Astrocyte (in vitro differentiated cells and primary cell): Measurements from ENCODE around the gene ARL15. TPM values are rescaled to one million over a fixed set of nuclear protein-coding genes. Genes with fewer than 3 reads are reported as not detected.

Experiments used
- DNase-seq: peaks from one replicate; pipeline ENCODE4 v3.0.0-alpha.2; 2010; ENCODE audit warnings: low read depth
- FAIRE-seq: peaks from 2 replicates; lab custom pipeline; 2011; peaks lifted over from hg19 to GRCh38; lab: Jason Lieb, UNC
- H2AFZ ChIP-seq: 2 replicates; pipeline ENCODE4 v1.6.0; 2012; ENCODE audit warnings: low read depth, low read length, inconsistent platforms
- H3K27ac ChIP-seq: 2 replicates; pipeline ENCODE4 v1.5.1; 2011; ENCODE audit warnings: low read depth, low read length, inconsistent platforms
- H3K27me3 ChIP-seq: 2 replicates; pipeline ENCODE4 v1.6.0; 2011; ENCODE audit warnings: low read length, inconsistent platforms; ENCODE audit not compliant: insufficient read depth
- H3K36me3 ChIP-seq: 2 replicates; pipeline ENCODE4 v1.5.1; 2011; ENCODE audit warnings: low read length, inconsistent platforms; ENCODE audit not compliant: insufficient read depth
- H3K4me1 ChIP-seq: 2 replicates; pipeline ENCODE4 v1.5.1; 2011; ENCODE audit warnings: low read length, inconsistent platforms; ENCODE audit not compliant: insufficient read depth
- H3K4me2 ChIP-seq: 2 replicates; pipeline ENCODE4 v1.6.0; 2012; ENCODE audit warnings: low read length, inconsistent platforms
- H3K4me3 ChIP-seq: 2 replicates; pipeline ENCODE4 v1.5.1; 2011; ENCODE audit warnings: low read depth, mild to moderate bottlenecking, low read length, inconsistent platforms; ENCODE audit not compliant: insufficient read depth
- H3K79me2 ChIP-seq: 2 replicates; pipeline ENCODE4 v1.6.0; 2012; ENCODE audit warnings: mild to moderate bottlenecking, low read length, inconsistent platforms; ENCODE audit not compliant: insufficient read depth
- H3K9ac ChIP-seq: 2 replicates; pipeline ENCODE4 v1.6.0; 2012; ENCODE audit warnings: mild to moderate bottlenecking, low read length, inconsistent platforms
- H3K9me3 ChIP-seq: 2 replicates; pipeline ENCODE4 v1.5.1; 2012; ENCODE audit warnings: low read depth, mild to moderate bottlenecking, low read length, inconsistent platforms; ENCODE audit not compliant: insufficient read depth
- H4K20me1 ChIP-seq: 2 replicates; pipeline ENCODE4 v1.6.0; 2012; ENCODE audit warnings: low read length, inconsistent platforms; ENCODE audit not compliant: insufficient read depth
- H3K27ac Mint-ChIP-seq: one replicate; pipeline ENCODE4 v1.8.0; 2021; ENCODE audit warnings: mild to moderate bottlenecking, mixed read lengths; ENCODE audit not compliant: unreplicated experiment
- H3K27me3 Mint-ChIP-seq: one replicate; pipeline ENCODE4 v1.8.0; 2021; ENCODE audit warnings: low read depth, mixed read lengths; ENCODE audit not compliant: unreplicated experiment
- H3K36me3 Mint-ChIP-seq: one replicate; pipeline ENCODE4 v1.8.0; 2021; ENCODE audit warnings: low read depth, mixed read lengths; ENCODE audit not compliant: unreplicated experiment
- H3K4me1 Mint-ChIP-seq: one replicate; pipeline ENCODE4 v1.8.0; 2021; ENCODE audit warnings: low read depth, mixed read lengths; ENCODE audit not compliant: unreplicated experiment
- H3K4me3 Mint-ChIP-seq: one replicate; pipeline ENCODE4 v1.8.0; 2021; ENCODE audit warnings: mild to moderate bottlenecking, moderate library complexity, mixed read lengths; ENCODE audit not compliant: unreplicated experiment
- H3K9me3 Mint-ChIP-seq: one replicate; pipeline ENCODE4 v1.8.0; 2021; ENCODE audit warnings: mild to moderate bottlenecking, mixed read lengths; ENCODE audit not compliant: unreplicated experiment
- CTCF ChIP-seq: IDR thresholded peaks from 2 replicates; pipeline ENCODE4 v1.5.1; 2011; ENCODE audit warnings: low read depth, mild to moderate bottlenecking, inconsistent platforms, low read length, moderate library complexity; ENCODE audit not compliant: insufficient read depth
- EZH2 ChIP-seq: IDR thresholded peaks from 2 replicates; pipeline ENCODE4 v1.6.1; 2012; ENCODE audit warnings: mild to moderate bottlenecking, low read length, inconsistent platforms; ENCODE audit not compliant: insufficient read depth
- total RNA-seq: library from RNA; stranded (reverse); gene quantifications from 2 replicates; pipeline ENCODE4 v1.2.1, GENCODE V29; 2021

Gene ARL15
- total RNA-seq, 1 donor from 2014 or later: 29.1 TPM

- peaks cover 3% of the 10 kb centered on the region for H3K36me3 Mint-ChIP-seq
- no peak overlapping the region for H3K4me2 ChIP-seq
- no peak overlapping the region for H2AFZ ChIP-seq
- no peak overlapping the region for H3K27ac Mint-ChIP-seq
- H4K20me1 ChIP-seq: no peaks in the 10 kb centered on the region
- no peak overlapping the region for H3K4me3 Mint-ChIP-seq
- H3K9me3 ChIP-seq: no peaks in the 10 kb centered on the region
- no peaks in the 10 kb centered on the region for H3K79me2 ChIP-seq
- no peaks in the 10 kb centered on the region for H3K36me3 ChIP-seq
- H3K27ac ChIP-seq: no peak overlapping the region
- H3K27me3 ChIP-seq: no peaks in the 10 kb centered on the region
- no peak overlapping the region for H3K4me3 ChIP-seq
- no peaks in the 10 kb centered on the region for H3K27me3 Mint-ChIP-seq
- peaks cover 18% of the 10 kb centered on the region for H3K4me1 Mint-ChIP-seq
- H3K9me3 Mint-ChIP-seq: no peaks in the 10 kb centered on the region
- no peak overlapping the region for H3K9ac ChIP-seq
- TF ChIP-seq EZH2 (no peak), CTCF (no peak)
- no peak for DNase-seq
- no peak for FAIRE-seq
- H3K4me1 ChIP-seq: no peaks in the 10 kb centered on the region
Observed at GRCh38 chr5:53929152-53929551, 381.2 kb downstream of the ARL15 start.

- Mint-ChIP-seq H3K27me3 (no peaks in the 10 kb centered on the region), H3K36me3 (peaks cover 3% of the 10 kb centered on the region), H3K27ac (no peak overlapping the region), H3K4me1 (peaks cover 12% of the 10 kb centered on the region), H3K9me3 (no peaks in the 10 kb centered on the region), H3K4me3 (no peak overlapping the region)
- Histone ChIP-seq H3K4me1 (no peaks in the 10 kb centered on the region), H3K27me3 (no peaks in the 10 kb centered on the region), H3K9me3 (no peaks in the 10 kb centered on the region), H3K4me3 (no peak overlapping the region), H4K20me1 (no peaks in the 10 kb centered on the region), H3K79me2 (no peaks in the 10 kb centered on the region), H3K4me2 (no peak overlapping the region), H3K27ac (no peak overlapping the region), H3K36me3 (no peaks in the 10 kb centered on the region), H2AFZ (no peak overlapping the region), H3K9ac (no peak overlapping the region)
- FAIRE-seq: no peak
- TF ChIP-seq CTCF (no peak), EZH2 (no peak)
- no peak for DNase-seq
Observed at GRCh38 chr5:53928641-53929040, 381.7 kb downstream of the ARL15 start.

GRCh38 chr5:53927668-53928247 is 382.6 kb downstream of the ARL15 start:
- H3K4me3 Mint-ChIP-seq: no peak overlapping the region
- no peaks in the 10 kb centered on the region for H3K27me3 Mint-ChIP-seq
- Histone ChIP-seq H3K4me1 (no peaks in the 10 kb centered on the region), H3K27me3 (no peaks in the 10 kb centered on the region), H2AFZ (no peak overlapping the region), H3K4me2 (no peak overlapping the region), H3K9me3 (no peaks in the 10 kb centered on the region), H3K36me3 (no peaks in the 10 kb centered on the region), H3K4me3 (no peak overlapping the region), H3K79me2 (no peaks in the 10 kb centered on the region), H4K20me1 (no peaks in the 10 kb centered on the region), H3K27ac (no peak overlapping the region), H3K9ac (no peak overlapping the region)
- no peak overlapping the region for H3K27ac Mint-ChIP-seq
- TF ChIP-seq EZH2 (no peak), CTCF (no peak)
- DNase-seq (no peak), FAIRE-seq (no peak)
- H3K36me3 Mint-ChIP-seq: peaks cover 3% of the 10 kb centered on the region
- H3K4me1 Mint-ChIP-seq: peaks cover 12% of the 10 kb centered on the region
- no peaks in the 10 kb centered on the region for H3K9me3 Mint-ChIP-seq
